Loucy (cell line): ENCODE results near the gene RAP1GAP2.

Experiments used
- H2AFZ ChIP-seq: fragments of 200-600 bp; sonication (generic); 2 replicates; pipeline ENCODE4 v1.6.0; 2016; ENCODE audit warnings: antibody characterized with exemption, mild to moderate bottlenecking, low read length, moderate library complexity
- H3F3A ChIP-seq: fragments of 200-600 bp; 2 replicates; pipeline ENCODE4 v1.6.0; 2016; ENCODE audit warnings: antibody characterized with exemption, low read depth, mild to moderate bottlenecking
- H3K27me3 ChIP-seq: fragments of 200-600 bp; sonication (generic); 2 replicates; pipeline ENCODE4 v1.6.1; 2014; ENCODE audit warnings: low read length, mild to moderate bottlenecking; ENCODE audit not compliant: insufficient read depth, poor library complexity, severe bottlenecking
- H3K36me3 ChIP-seq: fragments of 200-600 bp; sonication (generic); 2 replicates; pipeline ENCODE4 v1.6.1; 2016; ENCODE audit warnings: low read length; ENCODE audit not compliant: insufficient read depth
- H3K4me1 ChIP-seq: fragments of 200-600 bp; sonication (generic); 2 replicates; pipeline ENCODE4 v1.5.1; 2014; ENCODE audit warnings: low read length, mild to moderate bottlenecking; ENCODE audit not compliant: insufficient read depth, poor library complexity, severe bottlenecking
- H3K4me2 ChIP-seq: fragments of 200-600 bp; sonication (generic); 2 replicates; pipeline ENCODE4 v1.6.0; 2014; ENCODE audit warnings: antibody characterized with exemption, low read length, low read depth, mild to moderate bottlenecking; ENCODE audit not compliant: poor library complexity, severe bottlenecking
- H3K4me3 ChIP-seq: fragments of 200-600 bp; sonication (generic); 2 replicates; pipeline ENCODE4 v1.5.1; 2014; ENCODE audit warnings: low read length, mild to moderate bottlenecking, mixed read lengths; ENCODE audit not compliant: poor library complexity, severe bottlenecking
- H3K79me2 ChIP-seq: fragments of 200-600 bp; sonication (generic); 2 replicates; pipeline ENCODE4 v1.6.1; 2014; ENCODE audit warnings: low read length; ENCODE audit not compliant: insufficient read depth
- H3K9ac ChIP-seq: fragments of 200-600 bp; sonication (generic); 2 replicates; pipeline ENCODE4 v1.6.0; 2014; ENCODE audit warnings: mild to moderate bottlenecking, low read depth, low read length, moderate library complexity; ENCODE audit not compliant: poor library complexity, severe bottlenecking
- H3K9me2 ChIP-seq: fragments of 200-600 bp; sonication (generic); replicated peaks from 2 replicates; pipeline ENCODE4 v1.6.1; 2016; ENCODE audit warnings: low read depth, low read length, mixed read lengths
- H3K9me3 ChIP-seq: fragments of 200-600 bp; sonication (generic); 2 replicates; pipeline ENCODE4 v1.6.1; 2014; ENCODE audit warnings: mild to moderate bottlenecking, antibody characterized with exemption, low read length, low read depth; ENCODE audit not compliant: insufficient read depth
- H4K20me1 ChIP-seq: fragments of 200-600 bp; sonication (generic); 2 replicates; pipeline ENCODE4 v1.6.0; 2014; ENCODE audit warnings: antibody characterized with exemption, low read length, mild to moderate bottlenecking; ENCODE audit not compliant: insufficient read depth, poor library complexity, severe bottlenecking
- EZH2phosphoT487 ChIP-seq: fragments of 200-600 bp; IDR thresholded peaks from 2 replicates; pipeline ENCODE4 v1.6.1; 2018; ENCODE audit warnings: antibody characterized with exemption, mild to moderate bottlenecking, moderate library complexity, borderline replicate concordance
- TF ChIP-seq, protein P1 (sequence below): fragments of 200-600 bp; sonication (generic); conservative IDR thresholded peaks from 2 replicates; pipeline ENCODE4 v1.5.1; 2014; ENCODE audit warnings: mild to moderate bottlenecking, antibody characterized with exemption, low read length

The RAP1GAP2 gene

DNA sequence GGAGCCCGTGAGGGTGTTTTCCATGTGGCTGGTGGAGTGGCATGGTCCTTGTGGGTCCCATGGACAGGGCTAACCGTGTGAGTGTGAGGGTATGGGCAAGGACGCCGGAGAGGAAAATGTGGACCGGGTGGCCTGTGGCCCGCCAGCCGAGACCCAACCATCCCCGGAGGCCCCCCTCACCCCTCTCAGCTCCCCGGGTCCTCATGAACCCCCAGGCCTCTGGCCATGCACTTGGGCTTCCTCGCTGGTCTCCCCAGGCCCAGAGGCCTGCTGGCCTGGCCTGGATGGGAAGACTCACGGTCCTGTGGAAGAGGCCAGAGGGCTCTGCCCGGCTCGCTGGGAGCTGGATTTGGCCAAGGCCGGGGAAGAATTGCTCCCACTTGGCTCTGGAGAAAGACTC lies 13.1 kb downstream of the RAP1GAP2 start:
- Histone ChIP-seq H3K9me3 (no peaks in the 10 kb centered on the region), H3F3A (no peaks in the 10 kb centered on the region), H3K9ac (no peak overlapping the region), H3K36me3 (no peaks in the 10 kb centered on the region; the same call in 1 of the 2 replicates), H2AFZ (no peak overlapping the region), H3K79me2 (peaks cover 87% of the 10 kb centered on the region), H4K20me1 (no peaks in the 10 kb centered on the region), H3K27me3 (no peaks in the 10 kb centered on the region), H3K9me2 (no peaks in the 10 kb centered on the region), H3K4me1 (peaks cover 60% of the 10 kb centered on the region), H3K4me3 (no peak overlapping the region), H3K4me2 (no peak overlapping the region)
- TF ChIP-seq, protein P1, sequence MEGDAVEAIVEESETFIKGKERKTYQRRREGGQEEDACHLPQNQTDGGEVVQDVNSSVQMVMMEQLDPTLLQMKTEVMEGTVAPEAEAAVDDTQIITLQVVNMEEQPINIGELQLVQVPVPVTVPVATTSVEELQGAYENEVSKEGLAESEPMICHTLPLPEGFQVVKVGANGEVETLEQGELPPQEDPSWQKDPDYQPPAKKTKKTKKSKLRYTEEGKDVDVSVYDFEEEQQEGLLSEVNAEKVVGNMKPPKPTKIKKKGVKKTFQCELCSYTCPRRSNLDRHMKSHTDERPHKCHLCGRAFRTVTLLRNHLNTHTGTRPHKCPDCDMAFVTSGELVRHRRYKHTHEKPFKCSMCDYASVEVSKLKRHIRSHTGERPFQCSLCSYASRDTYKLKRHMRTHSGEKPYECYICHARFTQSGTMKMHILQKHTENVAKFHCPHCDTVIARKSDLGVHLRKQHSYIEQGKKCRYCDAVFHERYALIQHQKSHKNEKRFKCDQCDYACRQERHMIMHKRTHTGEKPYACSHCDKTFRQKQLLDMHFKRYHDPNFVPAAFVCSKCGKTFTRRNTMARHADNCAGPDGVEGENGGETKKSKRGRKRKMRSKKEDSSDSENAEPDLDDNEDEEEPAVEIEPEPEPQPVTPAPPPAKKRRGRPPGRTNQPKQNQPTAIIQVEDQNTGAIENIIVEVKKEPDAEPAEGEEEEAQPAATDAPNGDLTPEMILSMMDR = no peak
- TF ChIP-seq EZH2phosphoT487 = no peak

DNA sequence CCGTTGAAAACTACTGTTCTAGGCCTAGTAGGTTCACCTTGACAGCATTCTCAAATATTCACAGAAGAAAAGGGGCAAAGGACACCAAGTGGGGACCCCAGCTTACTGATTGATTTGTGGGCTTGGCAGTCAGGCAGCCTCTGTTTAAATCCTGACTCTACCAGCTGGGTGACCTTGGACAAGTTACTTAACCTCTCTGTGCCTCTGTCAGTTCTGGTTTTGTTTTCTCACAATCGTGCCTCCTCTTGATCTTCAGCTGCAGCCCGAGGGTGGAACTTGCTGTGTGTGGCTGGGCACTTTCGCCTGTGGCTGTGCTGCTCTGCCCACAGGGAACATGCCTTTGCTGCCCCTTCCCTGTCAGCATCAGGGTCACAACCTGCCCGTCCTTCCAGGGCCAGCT lies 17.8 kb downstream of the RAP1GAP2 start:
- peaks cover 67% of the 10 kb centered on the region for H3K79me2 ChIP-seq
- peaks cover 52% of the 10 kb centered on the region for H3K4me1 ChIP-seq
- H3K4me2 ChIP-seq = peak overlapping the region; percentile 85
- no peaks in the 10 kb centered on the region for H3K27me3 ChIP-seq
- TF ChIP-seq, protein P1 = no peak
- no peak for TF ChIP-seq EZH2phosphoT487
- H3K9ac ChIP-seq = peak overlapping the region; percentile 69
- H2AFZ ChIP-seq = no peak overlapping the region
- no peaks in the 10 kb centered on the region; the same call in 1 of the 2 replicates for H3F3A ChIP-seq
- H4K20me1 ChIP-seq = no peaks in the 10 kb centered on the region
- H3K4me3 ChIP-seq = peak overlapping the region; percentile 71
- H3K9me3 ChIP-seq = no peaks in the 10 kb centered on the region
- H3K36me3 ChIP-seq = no peaks in the 10 kb centered on the region; the same call in 1 of the 2 replicates
- no peaks in the 10 kb centered on the region for H3K9me2 ChIP-seq

DNA sequence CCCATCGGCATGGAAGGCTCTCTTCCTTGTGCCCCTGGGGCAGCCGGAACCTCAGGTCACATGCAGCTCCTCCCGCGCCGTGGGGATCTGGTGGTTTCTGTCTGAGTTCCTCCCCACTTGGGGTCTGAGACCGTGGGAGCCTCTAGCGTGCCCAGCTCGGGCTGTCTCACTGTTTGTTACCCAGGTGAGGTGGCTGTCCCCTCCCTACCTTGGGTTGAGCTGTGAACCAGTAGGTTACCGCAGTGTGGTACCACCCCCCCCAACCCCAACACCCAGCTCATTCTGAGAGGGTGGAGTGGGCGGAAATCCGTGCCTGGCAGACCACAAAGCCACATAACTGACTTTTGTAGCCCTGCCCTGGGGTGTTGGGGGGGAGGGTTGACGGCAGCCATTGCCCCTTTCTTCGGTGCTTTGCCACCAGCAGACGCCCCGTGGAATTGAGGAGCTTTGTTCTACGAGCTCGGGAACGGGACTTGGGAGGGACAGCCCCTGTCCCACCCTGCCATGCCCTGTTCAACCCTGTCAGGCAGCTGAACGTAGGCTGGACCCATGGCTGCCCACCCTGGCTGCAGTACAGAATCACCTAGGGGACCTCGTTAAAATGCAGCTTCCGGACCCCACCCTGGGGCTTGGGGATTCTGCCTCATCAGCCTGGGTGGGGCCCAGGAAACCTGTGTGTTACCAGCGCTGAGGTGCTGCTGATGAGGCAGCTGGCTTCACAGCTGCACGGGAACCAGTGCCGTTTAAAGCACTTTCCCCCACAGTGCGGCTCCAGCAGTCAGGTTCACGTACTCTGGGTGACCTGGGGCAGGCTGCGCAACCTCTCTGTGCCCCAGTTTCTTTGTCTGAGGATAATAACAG lies 18.5 kb downstream of the RAP1GAP2 start:
- Histone ChIP-seq H3K9ac (peak overlapping the region; percentile 69), H3K36me3 (no peaks in the 10 kb centered on the region; the same call in 1 of the 2 replicates), H3F3A (no peaks in the 10 kb centered on the region; the same call in 1 of the 2 replicates), H3K9me3 (no peaks in the 10 kb centered on the region), H3K9me2 (no peaks in the 10 kb centered on the region), H4K20me1 (no peaks in the 10 kb centered on the region), H3K4me3 (peak overlapping the region; percentile 71), H3K79me2 (peaks cover 67% of the 10 kb centered on the region), H3K4me2 (peak overlapping the region; percentile 85), H2AFZ (peak overlapping the region; percentile 41; the same call in 1 of the 2 replicates), H3K4me1 (peaks cover 54% of the 10 kb centered on the region), H3K27me3 (no peaks in the 10 kb centered on the region)
- TF ChIP-seq, protein P1 = no peak
- no peak for TF ChIP-seq EZH2phosphoT487
